ENCODE measurements around the gene A4GALT.
"Not testable (repeated sequence)": the region's sequence is repeated elsewhere in the genome, so short reads cannot be mapped to it uniquely, and the experiment has no call there.

A4GALT gene

GRCh38 chr22:42752230-42752746, 31.6 kb upstream of the A4GALT start:
- DNase-seq, result no peak
- peaks cover 2% of the 10 kb centered on the region for H3K4me1 Mint-ChIP-seq (ENCODE audit: low read depth)
- no peaks in the 10 kb centered on the region for H3K27me3 Mint-ChIP-seq
- no peaks in the 10 kb centered on the region for H3K9me3 Mint-ChIP-seq
- no peaks in the 10 kb centered on the region for H3K36me3 Mint-ChIP-seq (ENCODE audit: low read depth)
- no peak overlapping the region for H3K27ac Mint-ChIP-seq
- no peak overlapping the region for H3K4me3 Mint-ChIP-seq

DNA sequence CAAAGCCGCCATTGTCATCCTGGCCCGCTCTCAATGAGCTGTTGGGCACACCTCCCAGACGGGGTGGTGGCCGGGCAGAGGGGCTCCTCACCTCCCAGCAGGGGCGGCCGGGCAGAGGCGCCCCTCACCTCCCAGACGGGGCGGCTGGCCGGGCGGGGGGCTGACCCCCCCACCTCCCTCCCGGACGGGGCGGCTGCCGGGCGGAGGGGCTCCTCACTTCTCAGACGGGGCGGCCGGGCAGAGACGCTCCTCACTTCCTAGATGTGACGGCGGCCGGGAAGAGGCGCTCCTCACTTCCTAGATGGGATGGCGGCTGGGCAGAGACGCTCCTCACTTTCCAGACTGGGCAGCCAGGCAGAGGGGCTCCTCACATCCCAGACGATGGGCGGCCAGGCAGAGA, 29.8 kb upstream of the A4GALT start:
- H3K4me1 Mint-ChIP-seq (ENCODE audit: low read depth); H3K9me3 Mint-ChIP-seq; H3K4me3 Mint-ChIP-seq; H3K27ac Mint-ChIP-seq; H3K36me3 Mint-ChIP-seq (ENCODE audit: low read depth); DNase-seq; H3K27me3 Mint-ChIP-seq: not testable (repeated sequence)

- no peak overlapping the region for H3K4me3 Mint-ChIP-seq
- no peak overlapping the region for H3K27ac Mint-ChIP-seq
- no peaks in the 10 kb centered on the region for H3K9me3 Mint-ChIP-seq
- H3K27me3 Mint-ChIP-seq, result no peaks in the 10 kb centered on the region
- H3K4me1 Mint-ChIP-seq (ENCODE audit: low read depth), result peaks cover 2% of the 10 kb centered on the region
- no peak for DNase-seq
- no peaks in the 10 kb centered on the region for H3K36me3 Mint-ChIP-seq (ENCODE audit: low read depth)
These were observed 27.2 kb upstream of the A4GALT start for GRCh38 chr22:42747701-42748513.

- no peaks in the 10 kb centered on the region for H3K9me3 Mint-ChIP-seq
- no peak overlapping the region for H3K27ac Mint-ChIP-seq
- H3K36me3 Mint-ChIP-seq (ENCODE audit: low read depth), result no peaks in the 10 kb centered on the region
- no peaks in the 10 kb centered on the region for H3K4me1 Mint-ChIP-seq (ENCODE audit: low read depth)
- H3K4me3 Mint-ChIP-seq, result no peak overlapping the region
- no peak for DNase-seq
- H3K27me3 Mint-ChIP-seq, result no peaks in the 10 kb centered on the region
These were observed 24.4 kb upstream of the A4GALT start for GRCh38 chr22:42745118-42745517.

GRCh38 chr22:42743501-42743991, 22.9 kb upstream of the A4GALT start:
- Mint-ChIP-seq H3K27me3 (no peaks in the 10 kb centered on the region), H3K4me3 (no peak overlapping the region), H3K36me3 (ENCODE audit: low read depth) (no peaks in the 10 kb centered on the region), H3K27ac (no peak overlapping the region), H3K4me1 (ENCODE audit: low read depth) (no peaks in the 10 kb centered on the region), H3K9me3 (no peaks in the 10 kb centered on the region)
- no peak for DNase-seq

DNA sequence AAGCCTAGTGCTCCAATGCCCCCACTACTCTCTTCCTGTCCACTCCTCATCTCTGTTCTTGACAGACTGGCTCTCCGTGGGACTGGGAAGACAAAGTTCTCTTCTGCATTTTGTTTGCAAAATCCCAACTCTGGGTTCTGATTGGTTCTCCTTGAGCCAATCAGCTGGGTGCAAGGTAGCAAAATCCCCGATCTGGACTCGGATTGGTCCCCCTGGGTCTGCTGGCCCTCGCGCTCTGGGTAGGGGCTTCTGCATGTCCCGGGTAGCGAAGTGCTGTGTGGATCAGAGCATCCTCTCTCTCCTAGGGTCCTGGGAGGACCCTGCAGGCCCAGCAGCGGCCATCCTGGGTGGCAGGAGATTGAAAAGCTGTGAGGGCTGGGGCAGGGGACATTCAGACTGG, 22.3 kb upstream of the A4GALT start:
- no peaks in the 10 kb centered on the region for H3K9me3 Mint-ChIP-seq
- H3K4me1 Mint-ChIP-seq (ENCODE audit: low read depth), result no peaks in the 10 kb centered on the region
- no peaks in the 10 kb centered on the region for H3K36me3 Mint-ChIP-seq (ENCODE audit: low read depth)
- no peak overlapping the region for H3K27ac Mint-ChIP-seq
- DNase-seq, result no peak
- no peaks in the 10 kb centered on the region for H3K27me3 Mint-ChIP-seq
- H3K4me3 Mint-ChIP-seq, result no peak overlapping the region

DNA sequence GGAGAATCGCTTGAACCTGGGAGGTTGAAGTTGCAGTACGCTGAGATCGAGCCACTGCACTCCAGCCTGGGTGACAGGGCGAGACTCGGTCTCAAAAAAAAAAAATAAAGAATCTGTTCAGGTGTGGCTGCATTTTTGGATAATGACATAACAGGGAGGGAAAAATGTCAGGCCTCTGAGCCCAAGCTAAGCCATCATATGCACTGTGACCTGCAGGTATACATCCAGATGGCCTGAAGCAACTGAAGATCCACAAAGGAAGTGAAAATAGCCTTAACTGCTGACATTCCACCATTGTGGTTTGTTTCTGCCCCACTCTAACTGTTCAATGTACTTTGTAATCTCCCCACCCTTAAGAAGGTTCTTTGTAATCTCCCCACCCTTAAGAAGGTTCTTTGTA, 19.6 kb upstream of the A4GALT start:
- not testable (repeated sequence) for H3K27ac Mint-ChIP-seq; H3K9me3 Mint-ChIP-seq; H3K36me3 Mint-ChIP-seq (ENCODE audit: low read depth); H3K27me3 Mint-ChIP-seq; DNase-seq; H3K4me1 Mint-ChIP-seq (ENCODE audit: low read depth); H3K4me3 Mint-ChIP-seq

- H3K27ac Mint-ChIP-seq, result no peak overlapping the region
These were observed 13.7 kb upstream of the A4GALT start for GRCh38 chr22:42734406-42734805.

GRCh38 chr22:42733394-42733793, 12.7 kb upstream of the A4GALT start:
- not testable (repeated sequence) for H3K27me3 Mint-ChIP-seq; H3K4me3 Mint-ChIP-seq; H3K36me3 Mint-ChIP-seq (ENCODE audit: low read depth); H3K4me1 Mint-ChIP-seq (ENCODE audit: low read depth); H3K9me3 Mint-ChIP-seq; DNase-seq; H3K27ac Mint-ChIP-seq

More at GRCh38 chr22:42734406-42734805, 13.7 kb upstream of the A4GALT start:
- DNase-seq, result no peak
- no peak overlapping the region for H3K4me3 Mint-ChIP-seq
- no peaks in the 10 kb centered on the region for H3K36me3 Mint-ChIP-seq (ENCODE audit: low read depth)
- no peaks in the 10 kb centered on the region for H3K9me3 Mint-ChIP-seq
- H3K27me3 Mint-ChIP-seq, result peaks cover 5% of the 10 kb centered on the region
- no peaks in the 10 kb centered on the region for H3K4me1 Mint-ChIP-seq (ENCODE audit: low read depth)

DNA sequence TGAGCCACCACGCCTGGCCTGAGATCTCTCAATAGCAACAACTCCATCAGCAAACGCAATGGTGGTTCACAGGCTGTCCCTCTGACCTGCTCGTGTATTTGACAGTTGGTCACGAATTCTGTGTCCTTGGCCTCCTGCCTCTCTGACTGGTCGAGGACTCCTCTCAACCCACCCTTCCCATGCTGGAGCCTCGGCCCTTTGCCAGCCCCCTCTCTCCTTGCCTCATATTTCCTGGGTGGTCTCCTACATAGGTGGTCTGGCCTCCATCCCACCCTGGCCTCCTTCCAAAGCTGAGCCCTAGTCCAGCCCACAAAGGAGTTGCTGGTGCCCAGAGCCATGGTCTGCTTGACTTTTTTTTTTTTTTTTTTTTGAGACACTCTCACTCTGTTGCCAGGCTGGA, 11.4 kb upstream of the A4GALT start:
- no peak for DNase-seq
- Mint-ChIP-seq H3K9me3 (no peaks in the 10 kb centered on the region), H3K36me3 (ENCODE audit: low read depth) (no peaks in the 10 kb centered on the region), H3K4me1 (ENCODE audit: low read depth) (no peaks in the 10 kb centered on the region), H3K27ac (no peak overlapping the region), H3K4me3 (no peak overlapping the region), H3K27me3 (peaks cover 2% of the 10 kb centered on the region)

GRCh38 chr22:42726811-42727210, 6.1 kb upstream of the A4GALT start:
- no peak for DNase-seq
- no peak overlapping the region for H3K27ac Mint-ChIP-seq

DNA sequence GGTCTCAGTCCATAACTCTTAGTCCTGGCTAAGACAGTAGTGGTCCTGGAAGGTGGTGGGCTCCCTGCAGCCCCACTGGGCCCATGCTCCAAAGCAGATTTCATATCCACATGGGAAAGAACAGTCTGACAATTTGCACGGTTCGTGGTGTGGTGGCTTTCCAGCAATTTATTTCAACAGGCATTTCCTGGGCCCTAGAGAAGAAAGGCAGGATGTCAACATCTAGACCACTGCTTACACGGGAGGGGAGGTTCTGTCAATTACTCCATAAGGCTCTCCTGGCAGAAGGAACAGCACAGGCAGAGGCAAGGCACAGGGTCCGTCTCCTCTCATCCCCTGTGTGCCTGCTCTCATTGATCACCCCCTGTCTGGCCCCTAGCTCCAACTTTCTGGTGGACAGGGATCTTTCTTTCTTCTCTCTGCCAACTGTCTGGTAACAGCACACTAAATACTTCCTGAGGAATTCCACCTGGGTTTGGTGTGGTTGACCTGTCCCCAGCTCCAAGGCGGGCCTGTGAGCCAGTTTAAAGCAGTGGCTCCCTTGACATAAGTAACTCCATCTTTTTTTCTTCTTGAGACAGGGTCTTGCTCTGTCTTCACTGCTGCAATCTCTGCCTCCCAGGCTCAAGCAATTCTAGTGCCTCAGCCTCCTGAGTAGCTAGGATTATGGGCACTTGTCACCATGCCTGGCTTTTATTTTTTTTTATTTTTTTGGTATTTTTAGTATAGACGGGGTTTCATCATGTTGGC, 5.1 kb upstream of the A4GALT start:
- no peak for DNase-seq
- Mint-ChIP-seq H3K36me3 (ENCODE audit: low read depth) (no peaks in the 10 kb centered on the region), H3K27ac (no peak overlapping the region), H3K27me3 (peaks cover 30% of the 10 kb centered on the region), H3K4me1 (ENCODE audit: low read depth) (peaks cover 10% of the 10 kb centered on the region), H3K9me3 (no peaks in the 10 kb centered on the region), H3K4me3 (no peak overlapping the region)

More at GRCh38 chr22:42726811-42727210, 6.1 kb upstream of the A4GALT start:
- peaks cover 23% of the 10 kb centered on the region for H3K27me3 Mint-ChIP-seq
- H3K36me3 Mint-ChIP-seq (ENCODE audit: low read depth), result no peaks in the 10 kb centered on the region
- peaks cover 1% of the 10 kb centered on the region for H3K4me1 Mint-ChIP-seq (ENCODE audit: low read depth)
- no peaks in the 10 kb centered on the region for H3K9me3 Mint-ChIP-seq
- no peak overlapping the region for H3K4me3 Mint-ChIP-seq

- H3K9me3 Mint-ChIP-seq, result no peaks in the 10 kb centered on the region
- H3K4me1 Mint-ChIP-seq (ENCODE audit: low read depth), result peaks cover 19% of the 10 kb centered on the region
- peaks cover 39% of the 10 kb centered on the region for H3K27me3 Mint-ChIP-seq
- no peak for DNase-seq
- H3K36me3 Mint-ChIP-seq (ENCODE audit: low read depth), result no peaks in the 10 kb centered on the region
- H3K4me3 Mint-ChIP-seq, result no peak overlapping the region
- no peak overlapping the region for H3K27ac Mint-ChIP-seq
These were observed 3.4 kb upstream of the A4GALT start for GRCh38 chr22:42724062-42724461.

DNA sequence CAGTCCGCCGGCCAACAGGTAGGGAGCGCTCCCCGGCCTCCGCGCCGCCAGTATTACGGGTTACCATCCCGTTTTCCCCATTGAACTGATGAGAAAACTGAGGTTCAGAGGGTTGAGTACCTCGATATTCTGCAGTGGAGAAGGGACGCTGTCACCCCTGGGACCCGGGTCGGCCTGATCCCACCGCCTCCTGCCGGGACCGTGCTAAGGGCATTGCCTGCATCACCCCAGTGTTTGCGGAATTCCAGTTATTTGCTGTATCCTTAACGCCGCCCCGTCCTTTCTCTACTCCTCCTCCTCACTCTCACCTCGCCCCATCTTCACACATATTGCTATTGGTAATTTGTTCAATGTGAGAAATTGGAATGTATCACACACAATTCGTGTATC, 370 bp upstream of the A4GALT start:
- Mint-ChIP-seq H3K27me3 (peaks cover 68% of the 10 kb centered on the region), H3K4me1 (ENCODE audit: low read depth) (peaks cover 20% of the 10 kb centered on the region), H3K9me3 (no peaks in the 10 kb centered on the region), H3K27ac (no peak overlapping the region), H3K4me3 (peak overlapping the region; percentile 42), H3K36me3 (ENCODE audit: low read depth) (no peaks in the 10 kb centered on the region)
- DNase-seq, result no peak

Measured in activated T-cell treated with anti-CD3 and anti-CD28 coated beads, Interleukin-2, amount 50 U/mL, for 24 hours (primary cell).